HG03045 (cell line): Measurements from ENCODE around the gene SYNE4.
"Not testable (repeated sequence)": the region's sequence is repeated elsewhere in the genome, so short reads cannot be mapped to it uniquely, and the experiment has no call there.

Experiments
- ATAC-seq: cut with Tn5 transposase; IDR thresholded peaks from one replicate; pipeline ENCODE4 v1.9.1; 2021; ENCODE audit warnings: mild to moderate bottlenecking, moderate library complexity; ENCODE audit not compliant: unreplicated experiment

Gene SYNE4

GRCh38 chr19:35957411-35957810, 51.2 kb downstream of the SYNE4 start:
- not testable (repeated sequence) for ATAC-seq

- no peak for ATAC-seq
Observed at GRCh38 chr19:35955881-35956634, 52.6 kb downstream of the SYNE4 start.
